Amniotic stem cell (primary cell): ENCODE data around the gene FAM133A.
A peak's percentile ranks its signal among the peaks of the same experiment; 100 is the strongest.

Experiments used
- DNase-seq: peaks from one replicate; lab custom pipeline; 2025; lab: John Stamatoyannopoulos, UW

Gene FAM133A

GRCh38 chrX:93673869-93674271 is at the start of gene FAM133A:
Gene FAM133A, plus strand, starts transcription at chrX:93674206. Its CDS starts 35,214 bp downstream, at chrX:93709420.
- peak; percentile 69 for DNase-seq

DNA sequence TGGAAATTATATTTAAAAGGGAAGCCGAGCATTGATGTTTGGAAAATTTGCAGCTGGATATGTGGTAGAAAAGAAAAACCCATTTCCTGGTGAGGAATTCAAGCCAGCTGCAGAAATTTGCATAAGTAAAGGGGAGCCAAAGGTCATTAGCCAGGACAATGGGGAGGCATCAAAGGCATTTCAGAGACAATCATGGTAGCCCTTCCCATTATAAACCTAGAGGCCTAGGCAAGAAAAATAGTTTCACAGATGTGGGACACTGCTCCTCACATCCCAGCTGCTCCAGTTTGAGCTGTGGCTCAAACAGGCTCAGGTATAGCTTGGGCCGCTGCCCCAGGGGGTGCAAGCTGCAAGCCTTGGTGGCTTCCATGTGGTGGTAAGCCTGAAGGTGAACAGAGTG is 36.4 kb upstream of the FAM133A start:
- no peak for DNase-seq

GRCh38 chrX:93649381-93649780 is 24.6 kb upstream of the FAM133A start:
- no peak for DNase-seq

- DNase-seq: no peak
Observed at GRCh38 chrX:93660575-93660974, 13.4 kb upstream of the FAM133A start.

GRCh38 chrX:93673056-93673868 is 744 bp upstream of the FAM133A start, which contains the start of gene NAP1L3:
Gene NAP1L3, minus strand, starts transcription at chrX:93673578. Its CDS starts 274 bp downstream, at chrX:93673304.
- DNase-seq: peak; percentile 69

GRCh38 chrX:93695981-93696380 is 22.0 kb downstream of the FAM133A start:
- DNase-seq: no peak

DNA sequence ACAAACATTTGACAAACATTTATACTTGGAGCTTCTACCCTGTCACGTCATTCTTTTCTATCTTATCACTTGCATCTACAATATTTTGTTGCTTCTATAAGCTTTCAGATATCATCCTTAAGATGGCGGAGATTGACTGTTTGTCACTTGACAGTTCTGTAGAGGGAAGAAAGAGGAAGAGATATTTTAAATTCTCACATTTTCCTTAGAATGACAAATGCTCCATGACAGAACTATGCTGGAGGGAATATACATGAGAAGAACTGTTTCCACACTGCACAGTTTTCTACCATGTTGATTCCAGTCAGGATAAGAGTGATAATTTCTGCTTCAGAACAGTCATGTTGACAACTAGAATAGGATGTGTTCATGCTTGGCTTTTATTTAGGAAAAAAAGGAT is 29.7 kb downstream of the FAM133A start:
- DNase-seq: no peak

GRCh38 chrX:93711076-93711475 is 37.1 kb downstream of the FAM133A start:
- no peak for DNase-seq

DNA sequence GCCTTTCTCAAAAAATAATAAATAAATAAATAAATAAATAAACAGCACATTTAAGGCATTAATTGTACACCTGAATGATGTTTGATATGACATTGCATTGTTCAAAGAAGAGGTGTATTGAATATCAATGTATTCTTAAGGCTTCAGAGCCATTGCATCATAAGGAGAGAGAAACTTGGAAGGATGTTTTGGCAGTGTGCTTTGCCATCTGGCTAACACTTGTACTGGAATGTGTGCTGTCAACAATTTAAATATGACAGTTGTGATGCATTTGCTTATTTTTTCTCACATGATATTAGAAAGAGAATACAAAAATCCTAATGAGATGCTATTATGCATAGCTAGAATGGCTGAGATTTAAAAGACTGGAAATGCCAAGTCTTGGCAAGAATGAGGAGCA is 67.8 kb downstream of the FAM133A start:
- no peak for DNase-seq

GRCh38 chrX:93760163-93760562 is 86.2 kb downstream of the FAM133A start:
- DNase-seq: no peak
